Gastroesophageal sphincter (tissue), 4 donors: ENCODE measurements around the gene C17orf58. TPM values are rescaled to one million over a fixed set of nuclear protein-coding genes. Genes with fewer than 3 reads are reported as not detected.

Source experiments
- ATAC-seq: fragments of 150-250 bp; one replicate; pipeline ENCODE4 v1.9.1; 2016; ENCODE audit warnings: mild to moderate bottlenecking, moderate library complexity
- H3K27ac ChIP-seq, 4 donors: fragments of 200-600 bp; sonication (generic) in 3 of 4; 1 replicate in 3 of 4; 2 replicates in 1 of 4; pipeline ENCODE4 v1.5.1; 2016 to 2019
- H3K27me3 ChIP-seq: fragments of 200-600 bp; sonication (generic); one replicate; pipeline ENCODE4 v1.5.1; 2019
- H3K36me3 ChIP-seq, 2 donors: fragments of 200-600 bp; sonication (generic); one replicate each; pipeline ENCODE4 v1.5.1; 2019; ENCODE audit warnings: control low read depth in 1 of 2
- H3K4me1 ChIP-seq, 3 donors: fragments of 200-600 bp; sonication (generic); 1 replicate in 2 of 3; 2 replicates in 1 of 3; pipeline ENCODE4 v1.5.1; 2016 to 2019; ENCODE audit warnings: control low read depth in 2 of 3
- H3K4me3 ChIP-seq, 2 donors: fragments of 200-600 bp; sonication (generic); one replicate each; pipeline ENCODE4 v1.5.1; 2019; ENCODE audit warnings: mild to moderate bottlenecking in 1 of 2, moderate library complexity in 1 of 2
- H3K9me3 ChIP-seq, 3 donors: fragments of 200-600 bp; sonication (generic); one replicate each; pipeline ENCODE4 v1.5.1; 2017 to 2019; ENCODE audit warnings: control low read depth in 2 of 3
- EP300 ChIP-seq: sonication (generic); formaldehyde crosslinking; IDR thresholded peaks from one replicate; pipeline ENCODE4 v1.6.1; 2017; ENCODE audit warnings: antibody characterized with exemption, mild to moderate bottlenecking
- POLR2A ChIP-seq, 2 donors: fragments of 450-650 bp; IDR thresholded peaks; one replicate each; pipeline ENCODE4 v1.6.1; 2017; ENCODE audit warnings: antibody characterized with exemption in 2 of 2, mild to moderate bottlenecking in 2 of 2, moderate library complexity in 1 of 2
- POLR2AphosphoS5 ChIP-seq: sonication (generic); formaldehyde crosslinking; IDR thresholded peaks from one replicate; pipeline ENCODE4 v1.6.1; 2017; ENCODE audit warnings: antibody characterized with exemption
- WGBS, 2 donors: methylation state at CpG; one replicate each; pipeline ENCODE4 v1.1.5; 2018; ENCODE audit warnings: low coverage in 1 of 2; 5-methylcytosine and 5-hydroxymethylcytosine counted together
- total RNA-seq, 4 donors: library from RNA; depleted of rRNA; stranded (reverse); fragments of >200 nt; gene quantifications; one replicate each; pipeline ENCODE4 v1.1.0, GENCODE V29; 2016
- TF ChIP-seq, protein P1 (sequence below), 4 experiments: fragments of 200-600 bp in 2 of 4; fragments of 450-650 bp in 2 of 4; sonication (generic) in 1 of 4; IDR thresholded peaks; one replicate each; pipeline ENCODE4 v1.5.1; 2017 to 2019; ENCODE audit warnings: antibody characterized with exemption in 4 of 4, mild to moderate bottlenecking in 2 of 4, moderate library complexity in 2 of 4

Gene C17orf58
- total RNA-seq, 4 donors from 2014 or later: 5.3 to 17.8 (median 7.3) TPM

DNA sequence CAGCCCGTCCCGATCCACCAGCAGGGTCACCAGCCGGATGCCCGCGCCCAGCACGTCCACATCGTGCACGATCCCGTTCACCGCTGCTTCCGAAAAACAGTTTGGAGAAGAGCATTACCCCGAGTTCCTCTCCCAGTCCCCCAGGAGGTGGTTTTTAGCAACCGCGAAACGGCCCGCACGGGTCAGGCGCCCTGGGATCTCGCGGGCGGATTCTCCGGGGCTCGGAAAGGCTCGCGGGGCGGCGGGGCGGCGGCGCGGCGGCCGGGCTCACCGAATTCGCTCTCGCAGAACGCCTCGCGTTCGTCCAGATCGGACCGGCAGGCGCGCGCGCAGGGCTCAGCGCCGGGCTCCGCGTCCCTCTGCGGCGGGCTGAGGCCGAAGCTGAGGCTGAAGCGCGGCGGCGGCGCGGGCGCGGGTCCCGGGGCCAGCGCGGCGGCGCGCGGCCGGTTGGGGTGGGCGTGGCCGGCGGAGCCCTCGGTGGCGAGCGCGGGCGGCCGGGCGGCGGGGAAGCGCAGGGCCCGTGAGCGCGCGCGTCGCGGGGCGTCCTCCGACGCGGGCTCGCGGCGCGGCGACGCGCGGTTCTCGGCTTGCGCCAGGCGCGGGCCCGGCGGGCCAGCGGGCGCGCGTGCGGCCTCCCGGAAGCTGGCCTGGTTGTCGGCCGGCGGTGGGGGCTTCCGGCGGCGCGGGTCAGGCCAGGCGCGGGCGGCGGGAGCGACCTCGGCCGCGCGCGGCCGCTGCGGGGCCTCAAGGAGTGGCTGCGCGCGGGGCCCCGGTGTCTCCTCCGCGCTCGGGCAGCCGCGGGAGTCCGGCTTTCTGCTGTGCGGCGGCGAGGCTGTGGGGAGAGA is 2.9 kb downstream of the C17orf58 start:
- ATAC-seq: peak; percentile 94
- TF ChIP-seq, protein P1, sequence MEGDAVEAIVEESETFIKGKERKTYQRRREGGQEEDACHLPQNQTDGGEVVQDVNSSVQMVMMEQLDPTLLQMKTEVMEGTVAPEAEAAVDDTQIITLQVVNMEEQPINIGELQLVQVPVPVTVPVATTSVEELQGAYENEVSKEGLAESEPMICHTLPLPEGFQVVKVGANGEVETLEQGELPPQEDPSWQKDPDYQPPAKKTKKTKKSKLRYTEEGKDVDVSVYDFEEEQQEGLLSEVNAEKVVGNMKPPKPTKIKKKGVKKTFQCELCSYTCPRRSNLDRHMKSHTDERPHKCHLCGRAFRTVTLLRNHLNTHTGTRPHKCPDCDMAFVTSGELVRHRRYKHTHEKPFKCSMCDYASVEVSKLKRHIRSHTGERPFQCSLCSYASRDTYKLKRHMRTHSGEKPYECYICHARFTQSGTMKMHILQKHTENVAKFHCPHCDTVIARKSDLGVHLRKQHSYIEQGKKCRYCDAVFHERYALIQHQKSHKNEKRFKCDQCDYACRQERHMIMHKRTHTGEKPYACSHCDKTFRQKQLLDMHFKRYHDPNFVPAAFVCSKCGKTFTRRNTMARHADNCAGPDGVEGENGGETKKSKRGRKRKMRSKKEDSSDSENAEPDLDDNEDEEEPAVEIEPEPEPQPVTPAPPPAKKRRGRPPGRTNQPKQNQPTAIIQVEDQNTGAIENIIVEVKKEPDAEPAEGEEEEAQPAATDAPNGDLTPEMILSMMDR (IDR thresholded peaks at IDR 0.05): peak in 3 of 4 experiments; percentile 4 to 36 (median 34)
- TF ChIP-seq POLR2AphosphoS5 (peak; percentile 10), EP300 (no peak), POLR2A (IDR thresholded peaks at IDR 0.05) (peak; percentile 71 to 74)
- WGBS, 2 donors: 0% methylated on average over 1 of the region's 144 CpGs; no CpG with 5 or more reads in 1 of the 2 donors

DNA sequence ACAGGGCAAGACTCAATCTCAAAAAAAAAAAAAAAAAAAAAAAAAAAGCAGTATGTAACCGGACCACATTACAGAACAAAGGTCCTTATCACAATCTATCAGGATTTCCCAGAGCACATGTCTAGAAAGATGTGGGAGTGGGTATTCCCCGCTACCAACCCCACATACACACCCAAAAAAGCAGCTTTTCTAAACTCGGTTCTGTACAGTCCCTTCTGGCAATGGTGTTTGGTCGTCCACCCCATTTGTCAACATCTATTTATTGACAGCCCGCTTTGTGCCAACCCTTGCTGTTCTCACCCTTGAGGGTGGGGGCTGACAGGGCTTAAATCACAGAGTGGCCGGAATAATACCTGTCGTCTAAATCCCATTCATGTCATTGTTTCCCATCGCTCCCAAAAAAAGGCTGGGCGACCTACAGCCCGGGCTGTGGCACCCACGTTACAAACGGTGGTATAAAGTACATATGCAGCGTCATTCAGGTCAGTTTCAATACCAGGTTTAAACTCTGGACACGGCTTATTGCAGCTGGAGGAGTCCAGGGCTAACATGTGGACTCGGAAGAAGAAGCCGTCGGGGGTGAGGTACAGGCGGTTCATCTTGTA is 3.6 kb downstream of the C17orf58 start:
- TF ChIP-seq EP300 (no peak), POLR2AphosphoS5 (no peak)
- TF ChIP-seq, protein P1 (IDR thresholded peaks at IDR 0.05): peak in 1 of 4 experiments; percentile 5
- no peaks in the 10 kb centered on the region for H3K36me3 ChIP-seq
- peak overlapping the region; percentile 81 to 89 for H3K4me3 ChIP-seq
- no peaks in the 10 kb centered on the region for H3K27me3 ChIP-seq
- ATAC-seq: no peak
- H3K4me1 ChIP-seq: peaks cover 3 to 32% (median 10%) of the 10 kb centered on the region in 3 donors
- WGBS, 2 donors: 28 to 31% methylated on average over 7 of the region's 18 CpGs
- H3K27ac ChIP-seq: peak overlapping the region; percentile 91 to 97 (median 95)
- no peaks in the 10 kb centered on the region for H3K9me3 ChIP-seq

More for the DNA sequence above, 2.9 kb downstream of the C17orf58 start:
- Histone ChIP-seq H3K27me3 (no peaks in the 10 kb centered on the region), H3K4me1 (peaks cover 3 to 32% (median 10%) of the 10 kb centered on the region in 3 donors), H3K27ac (peak overlapping the region; percentile 94 to 100 (median 97)), H3K4me3 (peak overlapping the region; percentile 81 to 98), H3K9me3 (no peaks in the 10 kb centered on the region), H3K36me3 (no peaks in the 10 kb centered on the region)

DNA sequence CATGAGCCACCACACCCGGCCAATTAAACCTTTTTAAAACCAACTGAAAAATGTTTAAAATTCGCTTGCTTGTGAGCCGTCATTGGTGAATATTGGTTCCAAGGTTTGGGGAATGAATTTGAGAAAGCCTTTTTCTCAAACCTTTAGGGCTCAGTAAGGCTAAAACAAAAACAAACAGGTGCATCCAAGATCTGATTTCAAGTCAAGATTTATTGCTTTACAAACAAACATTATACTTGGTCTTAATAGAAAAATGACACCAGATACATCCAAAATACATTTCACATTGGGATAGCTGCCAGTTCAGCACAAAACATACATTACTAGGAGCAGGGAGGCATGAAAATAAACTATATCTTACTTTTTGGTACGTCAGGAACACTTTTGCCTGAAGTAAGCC is 5.4 kb downstream of the C17orf58 start:
- H3K27ac ChIP-seq: no peak overlapping the region
- 84 to 97% methylated on average over 4 of the region's 4 CpGs for WGBS, 2 donors
- H3K36me3 ChIP-seq: no peaks in the 10 kb centered on the region
- peaks cover 3 to 25% (median 5%) of the 10 kb centered on the region in 3 donors for H3K4me1 ChIP-seq
- no peaks in the 10 kb centered on the region for H3K27me3 ChIP-seq
- ATAC-seq: no peak
- TF ChIP-seq POLR2AphosphoS5 (no peak), POLR2A (IDR thresholded peaks at IDR 0.05) (no peak), EP300 (no peak)
- TF ChIP-seq, protein P1 (IDR thresholded peaks at IDR 0.05): no peak
- H3K4me3 ChIP-seq: no peak overlapping the region
- no peaks in the 10 kb centered on the region for H3K9me3 ChIP-seq

DNA sequence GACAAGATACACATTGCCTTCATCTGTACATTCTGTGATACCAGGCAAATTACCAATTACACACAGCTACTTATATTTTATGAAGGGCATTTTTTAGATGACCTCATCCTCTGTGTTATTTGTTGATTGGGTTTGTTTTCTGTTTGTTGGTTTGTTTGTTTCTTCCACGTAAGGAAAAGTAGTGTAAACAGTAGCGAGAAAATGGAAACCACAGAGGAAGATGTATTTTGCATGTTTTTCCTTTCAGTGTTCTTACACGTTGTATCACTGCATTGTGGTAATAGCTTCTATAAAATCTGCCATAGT is 12.9 kb downstream of the C17orf58 start:
- Histone ChIP-seq H3K27me3 (no peaks in the 10 kb centered on the region), H3K4me1 (peaks cover 0 to 6% (median 0%) of the 10 kb centered on the region in 3 donors), H3K4me3 (no peak overlapping the region), H3K36me3 (peaks cover 0 to 45% of the 10 kb centered on the region in 2 donors), H3K9me3 (no peaks in the 10 kb centered on the region), H3K27ac (no peak overlapping the region)
- WGBS, 2 donors: 89 to 90% methylated on average over 2 to 3 of the region's 3 CpGs
- no peak for TF ChIP-seq EP300
- no peak for TF ChIP-seq POLR2AphosphoS5
- TF ChIP-seq, protein P1 (IDR thresholded peaks at IDR 0.05): no peak
- no peak for TF ChIP-seq POLR2A (IDR thresholded peaks at IDR 0.05)
- ATAC-seq: no peak
